ENCODE results near the gene ARID4B.

The ARID4B gene

DNA sequence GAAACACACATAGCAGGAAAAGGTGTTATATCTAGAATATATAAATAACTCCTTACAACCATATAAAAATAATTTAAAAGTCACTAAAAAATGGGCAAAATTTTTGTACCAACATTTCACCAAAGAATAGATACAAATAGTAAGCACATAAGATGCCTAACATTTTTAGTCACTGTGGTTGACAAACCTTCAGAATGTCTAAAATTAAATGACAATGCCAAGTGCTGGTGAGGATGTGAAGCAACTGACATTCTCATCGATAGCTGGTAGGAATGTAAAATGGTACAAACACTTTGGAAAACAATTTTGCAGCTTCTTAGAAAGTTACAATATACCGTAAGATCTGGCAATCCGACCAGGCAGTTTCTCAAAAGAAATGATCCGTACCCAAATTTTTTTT is 185.0 kb downstream of the ARID4B start:
- H3K27ac ChIP-seq = no peak overlapping the region
- H3K4me1 ChIP-seq = no peaks in the 10 kb centered on the region
- no peak for TF ChIP-seq Cebpa-rat (IDR thresholded peaks at IDR 0.05)
- H3K4me3 ChIP-seq = no peak overlapping the region
- H3K9me3 ChIP-seq (replicated peaks in 1 of 11) = peaks cover 0 to 4% (median 0%) of the 10 kb centered on the region in 11 experiments; a peak in 2 of 22 replicates
- H3K4me2 ChIP-seq = no peak overlapping the region
- H3K9ac ChIP-seq = no peak overlapping the region
- H3K27me3 ChIP-seq = no peaks in the 10 kb centered on the region
- H4K20me1 ChIP-seq = peaks cover 0 to 77% (median 28%) of the 10 kb centered on the region in 11 experiments; a peak in 16 of 22 replicates
- H3K36me3 ChIP-seq = peaks cover 95 to 100% (median 98%) of the 10 kb centered on the region in 11 experiments

DNA sequence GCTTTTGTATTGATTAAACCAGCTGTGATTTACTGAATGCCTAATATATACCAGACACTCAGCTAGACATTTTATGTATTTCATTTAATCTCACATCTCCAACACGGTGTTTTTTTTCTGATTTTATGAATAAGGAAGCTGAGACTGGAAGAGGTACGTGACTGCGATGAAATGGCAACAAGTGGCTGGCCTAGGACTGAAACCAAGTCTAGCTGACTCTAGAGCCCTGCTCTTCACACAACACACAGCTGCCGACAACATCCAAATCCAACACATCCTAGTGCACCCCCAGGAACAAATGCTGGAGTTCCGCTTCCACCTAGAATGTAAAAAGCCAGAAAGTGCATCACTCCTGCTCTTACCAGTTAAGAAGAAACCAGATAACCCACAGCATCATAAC is 188.7 kb downstream of the ARID4B start:
- Histone ChIP-seq H3K27me3 (no peaks in the 10 kb centered on the region), H3K27ac (no peak overlapping the region), H4K20me1 (peaks cover 0 to 40% (median 25%) of the 10 kb centered on the region in 11 experiments; a peak in 13 of 22 replicates), H3K4me2 (no peak overlapping the region), H3K4me1 (no peaks in the 10 kb centered on the region), H3K4me3 (no peak overlapping the region), H3K9ac (no peak overlapping the region), H3K9me3 (replicated peaks in 1 of 11) (peaks cover 0 to 4% (median 0%) of the 10 kb centered on the region in 11 experiments; a peak in 2 of 22 replicates), H3K36me3 (peaks cover 94 to 100% (median 97%) of the 10 kb centered on the region in 11 experiments)
- TF ChIP-seq Cebpa-rat (IDR thresholded peaks at IDR 0.05) = no peak

GRCh38 chr1:235138821-235139220 is 189.2 kb downstream of the ARID4B start:
- Histone ChIP-seq H3K4me1 (no peaks in the 10 kb centered on the region), H3K4me3 (no peak overlapping the region), H3K4me2 (no peak overlapping the region), H3K9ac (no peak overlapping the region), H3K27me3 (no peaks in the 10 kb centered on the region), H3K9me3 (replicated peaks in 1 of 11) (peaks cover 0 to 4% (median 0%) of the 10 kb centered on the region in 11 experiments; a peak in 2 of 22 replicates), H3K36me3 (peaks cover 94 to 100% (median 97%) of the 10 kb centered on the region in 11 experiments), H4K20me1 (peaks cover 0 to 35% (median 20%) of the 10 kb centered on the region in 11 experiments; a peak in 13 of 22 replicates), H3K27ac (no peak overlapping the region)
- no peak for TF ChIP-seq Cebpa-rat (IDR thresholded peaks at IDR 0.05)

DNA sequence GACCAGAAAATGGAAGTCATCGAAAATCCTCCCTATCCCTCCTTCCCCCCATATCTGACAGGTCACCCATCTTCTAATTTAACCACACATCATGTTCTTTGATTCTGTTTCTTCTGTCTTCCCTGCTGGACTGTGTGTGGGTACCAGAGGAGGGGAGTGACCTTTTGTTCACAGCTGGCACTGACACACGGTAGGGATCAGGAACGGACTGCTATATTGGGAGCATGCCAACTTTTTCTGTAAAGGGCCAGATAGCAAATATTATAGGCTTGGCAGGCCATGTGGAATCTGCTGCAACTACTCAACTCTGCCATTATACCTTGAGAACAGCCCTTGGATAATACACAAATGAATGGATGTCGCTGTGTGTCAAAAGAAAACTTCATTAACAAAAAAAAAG is 191.9 kb downstream of the ARID4B start:
- no peak for TF ChIP-seq Cebpa-rat (IDR thresholded peaks at IDR 0.05)
- no peaks in the 10 kb centered on the region for H3K27me3 ChIP-seq
- H3K4me2 ChIP-seq = no peak overlapping the region
- no peaks in the 10 kb centered on the region for H3K9me3 ChIP-seq (replicated peaks in 1 of 11)
- peaks cover 0 to 25% (median 14%) of the 10 kb centered on the region in 11 experiments; a peak in 12 of 22 replicates for H4K20me1 ChIP-seq
- H3K4me3 ChIP-seq = no peak overlapping the region
- no peak overlapping the region for H3K9ac ChIP-seq
- H3K27ac ChIP-seq = no peak overlapping the region
- H3K36me3 ChIP-seq = peaks cover 92 to 100% (median 98%) of the 10 kb centered on the region in 11 experiments
- H3K4me1 ChIP-seq = no peaks in the 10 kb centered on the region

- no peak overlapping the region for H3K27ac ChIP-seq
- H4K20me1 ChIP-seq = peaks cover 0 to 10% (median 3%) of the 10 kb centered on the region in 11 experiments; a peak in 7 of 22 replicates
- H3K4me2 ChIP-seq = no peak overlapping the region
- no peak for TF ChIP-seq Cebpa-rat (IDR thresholded peaks at IDR 0.05)
- H3K9me3 ChIP-seq (replicated peaks in 1 of 11) = no peaks in the 10 kb centered on the region
- peaks cover 78 to 93% (median 85%) of the 10 kb centered on the region in 11 experiments for H3K36me3 ChIP-seq
- H3K27me3 ChIP-seq = no peaks in the 10 kb centered on the region
- H3K9ac ChIP-seq = no peak overlapping the region
- peaks cover 0 to 11% (median 5%) of the 10 kb centered on the region in 10 experiments; a peak in 13 of 20 replicates for H3K4me1 ChIP-seq
- H3K4me3 ChIP-seq = no peak overlapping the region
Observed at GRCh38 chr1:235134171-235134570, 193.8 kb downstream of the ARID4B start.

DNA sequence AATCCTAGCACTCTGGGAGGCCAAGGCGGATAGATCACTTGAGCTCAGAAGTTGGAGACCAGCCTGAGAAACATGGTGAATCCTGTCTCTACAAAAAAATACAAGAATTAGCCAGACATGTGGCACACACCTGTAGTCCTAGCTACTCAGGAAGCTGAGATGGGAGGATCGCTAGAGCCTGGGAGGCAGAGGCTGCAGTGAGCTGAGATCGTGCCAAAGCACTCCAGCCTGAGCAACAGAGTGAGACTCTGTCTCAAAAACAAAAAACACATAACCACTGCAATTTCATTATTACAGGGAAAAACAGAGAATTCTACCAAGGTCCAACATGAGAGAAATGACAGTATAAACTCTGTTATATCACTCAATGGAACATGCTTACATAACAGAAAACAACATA is 194.9 kb downstream of the ARID4B start:
- no peaks in the 10 kb centered on the region for H3K9me3 ChIP-seq (replicated peaks in 1 of 11)
- TF ChIP-seq Cebpa-rat (IDR thresholded peaks at IDR 0.05) = no peak
- peaks cover 67 to 82% (median 74%) of the 10 kb centered on the region in 11 experiments for H3K36me3 ChIP-seq
- peaks cover 0 to 2% (median under 1%) of the 10 kb centered on the region in 11 experiments; a peak in 7 of 22 replicates for H4K20me1 ChIP-seq
- H3K27me3 ChIP-seq = no peaks in the 10 kb centered on the region
- H3K27ac ChIP-seq = no peak overlapping the region
- peaks cover 0 to 13% (median 7%) of the 10 kb centered on the region in 10 experiments; a peak in 13 of 20 replicates for H3K4me1 ChIP-seq
- H3K4me2 ChIP-seq = no peak overlapping the region
- H3K4me3 ChIP-seq = no peak overlapping the region
- H3K9ac ChIP-seq = no peak overlapping the region

- H3K4me2 ChIP-seq = no peak overlapping the region
- no peak for TF ChIP-seq Cebpa-rat (IDR thresholded peaks at IDR 0.05)
- no peaks in the 10 kb centered on the region for H3K27me3 ChIP-seq
- H3K4me3 ChIP-seq = no peak overlapping the region
- peaks cover 8 to 14% (median 11%) of the 10 kb centered on the region in 11 experiments for H4K20me1 ChIP-seq
- H3K27ac ChIP-seq = no peak overlapping the region
- H3K4me1 ChIP-seq = peaks cover 4 to 19% (median 9%) of the 10 kb centered on the region in 10 experiments; a peak in 19 of 20 replicates
- H3K9me3 ChIP-seq (replicated peaks in 1 of 11) = no peaks in the 10 kb centered on the region
- peaks cover 56 to 75% (median 65%) of the 10 kb centered on the region in 11 experiments for H3K36me3 ChIP-seq
- H3K9ac ChIP-seq = no peak overlapping the region
Observed at GRCh38 chr1:235131961-235132360, 196.0 kb downstream of the ARID4B start.

DNA sequence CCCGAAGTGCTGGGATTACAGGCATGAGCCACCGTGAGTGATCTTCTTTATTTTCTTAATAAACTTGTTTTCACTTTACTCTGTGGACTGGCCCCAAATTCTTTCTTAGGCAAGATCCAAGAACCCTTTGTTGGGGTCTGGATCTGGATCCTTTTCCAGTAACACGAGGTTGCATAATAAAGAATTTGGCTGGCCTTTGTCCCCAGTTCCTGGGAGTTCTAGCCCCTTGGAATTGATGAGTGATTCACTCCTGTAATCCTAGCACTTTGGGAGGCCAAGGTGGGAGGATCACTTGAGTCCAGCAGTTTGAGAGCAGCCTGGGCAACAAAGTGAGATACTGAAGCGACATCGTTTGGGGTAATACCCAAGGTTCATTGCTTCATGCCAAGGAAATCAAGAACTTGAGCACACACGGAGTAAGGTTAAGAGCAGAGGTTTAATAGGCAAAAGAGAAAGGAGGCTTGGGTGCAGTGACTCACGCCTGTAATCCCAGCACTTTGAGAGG is 197.2 kb downstream of the ARID4B start:
- Histone ChIP-seq H3K4me2 (no peak overlapping the region), H3K27me3 (no peaks in the 10 kb centered on the region), H3K36me3 (peaks cover 44 to 75% (median 65%) of the 10 kb centered on the region in 11 experiments), H3K9me3 (replicated peaks in 1 of 11) (no peaks in the 10 kb centered on the region), H4K20me1 (peaks cover 19 to 25% (median 23%) of the 10 kb centered on the region in 11 experiments), H3K9ac (no peak overlapping the region), H3K4me3 (no peak overlapping the region), H3K27ac (no peak overlapping the region), H3K4me1 (peaks cover 15 to 30% (median 19%) of the 10 kb centered on the region in 10 experiments; a peak in 19 of 20 replicates)
- no peak for TF ChIP-seq Cebpa-rat (IDR thresholded peaks at IDR 0.05)

- H4K20me1 ChIP-seq = peaks cover 28 to 33% (median 31%) of the 10 kb centered on the region in 11 experiments
- peak overlapping the region in 4 of 11 experiments; percentile 14 to 91 (median 80); a peak in 3 of 22 replicates for H3K4me2 ChIP-seq
- H3K36me3 ChIP-seq = peaks cover 36 to 75% (median 65%) of the 10 kb centered on the region in 11 experiments
- no peak overlapping the region for H3K4me3 ChIP-seq
- H3K9ac ChIP-seq = peak overlapping the region in 2 of 11 experiments; percentile 97 to 99; a peak in 1 of 22 replicates
- no peaks in the 10 kb centered on the region for H3K27me3 ChIP-seq
- peaks cover 21 to 37% (median 25%) of the 10 kb centered on the region in 10 experiments for H3K4me1 ChIP-seq
- no peak for TF ChIP-seq Cebpa-rat (IDR thresholded peaks at IDR 0.05)
- H3K27ac ChIP-seq = peak overlapping the region; percentile 34 to 99 (median 96); a peak in 9 of 22 replicates
- H3K9me3 ChIP-seq (replicated peaks in 1 of 11) = no peaks in the 10 kb centered on the region
Observed at GRCh38 chr1:235129774-235130570, 198.0 kb downstream of the ARID4B start.
